Retinal pigment epithelial cell (primary cell): ENCODE results near the gene TMEM63A.
A peak's percentile ranks its signal among the peaks of the same experiment; 100 is the strongest.

Experiments
- DNase-seq: peaks from one replicate; pipeline ENCODE4 v3.0.0-alpha.2; 2010; ENCODE audit warnings: low read depth
- H3K4me3 ChIP-seq: 2 replicates; pipeline ENCODE4 v1.5.1; 2011; ENCODE audit warnings: mild to moderate bottlenecking, low read length, control low read depth, moderate library complexity
- TF ChIP-seq, protein P1 (sequence below): conservative IDR thresholded peaks from 2 replicates; pipeline ENCODE4 v1.5.1; 2011; ENCODE audit warnings: low read depth, low read length, control low read depth, inconsistent platforms

TMEM63A gene

GRCh38 chr1:225849925-225850324 lies 32.3 kb downstream of the TMEM63A start:
- TF ChIP-seq, protein P1, sequence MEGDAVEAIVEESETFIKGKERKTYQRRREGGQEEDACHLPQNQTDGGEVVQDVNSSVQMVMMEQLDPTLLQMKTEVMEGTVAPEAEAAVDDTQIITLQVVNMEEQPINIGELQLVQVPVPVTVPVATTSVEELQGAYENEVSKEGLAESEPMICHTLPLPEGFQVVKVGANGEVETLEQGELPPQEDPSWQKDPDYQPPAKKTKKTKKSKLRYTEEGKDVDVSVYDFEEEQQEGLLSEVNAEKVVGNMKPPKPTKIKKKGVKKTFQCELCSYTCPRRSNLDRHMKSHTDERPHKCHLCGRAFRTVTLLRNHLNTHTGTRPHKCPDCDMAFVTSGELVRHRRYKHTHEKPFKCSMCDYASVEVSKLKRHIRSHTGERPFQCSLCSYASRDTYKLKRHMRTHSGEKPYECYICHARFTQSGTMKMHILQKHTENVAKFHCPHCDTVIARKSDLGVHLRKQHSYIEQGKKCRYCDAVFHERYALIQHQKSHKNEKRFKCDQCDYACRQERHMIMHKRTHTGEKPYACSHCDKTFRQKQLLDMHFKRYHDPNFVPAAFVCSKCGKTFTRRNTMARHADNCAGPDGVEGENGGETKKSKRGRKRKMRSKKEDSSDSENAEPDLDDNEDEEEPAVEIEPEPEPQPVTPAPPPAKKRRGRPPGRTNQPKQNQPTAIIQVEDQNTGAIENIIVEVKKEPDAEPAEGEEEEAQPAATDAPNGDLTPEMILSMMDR: no peak
- no peak for DNase-seq
- no peak overlapping the region for H3K4me3 ChIP-seq

GRCh38 chr1:225848030-225848955 lies 33.9 kb downstream of the TMEM63A start:
- TF ChIP-seq, protein P1: no peak
- no peak for DNase-seq
- no peak overlapping the region for H3K4me3 ChIP-seq

DNA sequence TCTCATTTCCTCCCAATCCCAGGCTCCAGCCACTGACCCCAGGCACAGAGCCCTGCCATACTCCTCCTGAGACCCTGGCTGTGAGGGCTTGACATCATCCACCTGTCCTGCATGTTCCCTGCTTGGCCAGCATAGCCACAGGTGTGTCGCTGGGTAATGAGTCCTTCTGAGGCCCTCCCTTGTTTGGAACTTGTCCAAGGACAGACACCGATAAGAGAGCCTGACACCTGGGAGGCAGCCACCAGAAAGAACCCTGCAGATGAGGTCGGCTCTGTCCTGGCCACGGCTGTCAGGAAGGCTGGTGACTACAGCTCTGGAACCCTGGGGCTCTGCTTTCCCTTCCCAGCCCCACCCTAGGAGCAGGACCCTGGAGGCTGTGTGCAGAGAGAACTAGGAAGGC lies 34.6 kb downstream of the TMEM63A start:
- TF ChIP-seq, protein P1: no peak
- H3K4me3 ChIP-seq: no peak overlapping the region
- no peak for DNase-seq

DNA sequence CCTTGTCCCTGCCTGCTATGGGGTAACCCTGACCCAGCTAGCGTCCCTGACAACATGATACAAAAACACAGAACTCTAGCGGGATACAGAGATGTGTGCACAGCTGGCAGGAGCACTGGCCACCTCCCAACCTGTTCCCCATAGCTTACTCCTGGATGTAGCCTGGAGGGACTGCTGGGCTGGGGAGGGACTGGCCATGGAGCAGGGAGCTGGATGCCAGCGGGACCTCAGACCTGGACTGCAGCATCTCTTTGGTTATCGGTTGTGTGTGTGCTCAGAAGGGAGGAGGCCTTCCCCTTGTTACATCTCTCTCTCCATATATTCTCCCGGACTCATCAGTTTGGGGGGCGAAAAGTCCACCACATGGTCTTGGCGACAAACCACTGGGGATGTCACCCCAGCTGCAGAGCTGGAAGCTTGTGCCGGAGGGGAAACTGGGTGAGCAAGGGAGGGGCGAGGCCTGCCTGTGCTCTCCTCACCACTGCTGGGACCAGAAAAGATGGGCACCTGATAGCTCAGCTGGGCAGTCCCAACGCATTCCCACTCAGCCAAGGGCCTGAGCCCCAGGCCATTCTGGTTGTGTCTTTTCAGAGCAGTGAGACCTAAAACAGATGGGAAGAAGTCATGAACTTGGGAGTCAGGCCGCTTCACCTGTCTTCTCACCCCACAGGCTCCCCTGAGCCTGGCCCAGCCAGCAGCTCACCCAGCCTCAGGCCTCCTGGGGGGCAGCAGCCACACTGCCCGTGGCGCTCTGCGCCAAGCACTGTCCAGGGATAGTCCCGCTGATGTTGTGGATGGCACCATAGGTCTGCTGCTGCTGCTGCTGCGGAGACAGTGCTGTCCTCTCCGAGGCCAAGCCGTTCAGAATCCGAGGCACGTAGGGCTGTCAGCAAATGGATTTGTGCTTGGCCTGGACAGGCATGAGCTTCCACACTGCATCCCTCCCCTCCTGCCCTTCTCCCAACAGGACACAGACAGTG lies 35.6 kb downstream of the TMEM63A start:
- TF ChIP-seq, protein P1: no peak
- no peak overlapping the region for H3K4me3 ChIP-seq
- DNase-seq: no peak

DNA sequence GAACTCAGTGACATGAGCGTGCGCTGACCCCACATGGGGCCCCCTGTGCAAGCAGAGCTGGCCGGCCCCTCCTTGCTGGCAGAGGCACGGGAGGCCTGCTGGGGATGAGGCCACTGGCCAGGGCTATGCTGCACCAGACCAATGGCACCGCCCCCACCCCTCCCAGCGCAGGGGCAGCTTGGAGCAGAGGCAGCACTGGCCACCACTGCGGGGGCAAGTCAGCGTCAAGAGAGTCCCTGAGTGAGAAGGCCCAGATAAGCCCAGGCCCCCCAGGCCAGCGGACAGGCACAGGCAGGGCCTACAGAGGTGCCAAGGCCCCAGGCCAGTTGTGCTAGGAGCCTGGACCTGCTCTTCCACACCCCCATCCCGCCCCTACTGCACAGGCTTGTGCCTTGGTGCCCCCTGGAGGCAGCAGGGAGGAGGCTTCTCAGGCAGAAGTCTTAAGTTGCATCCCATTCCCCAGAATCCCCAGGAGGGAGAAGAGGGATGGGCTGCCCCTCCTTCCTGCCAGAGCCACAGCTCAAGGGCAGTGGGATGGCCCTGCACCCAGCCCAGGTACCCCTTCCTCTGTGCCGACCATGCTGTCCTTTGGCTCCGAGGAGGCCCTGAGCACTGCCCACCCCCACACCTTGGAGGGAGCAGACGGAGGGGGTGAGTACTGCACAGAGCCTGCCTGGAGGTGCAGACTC lies 36.5 kb downstream of the TMEM63A start:
- no peak overlapping the region for H3K4me3 ChIP-seq
- peak; percentile 21 for DNase-seq
- TF ChIP-seq, protein P1: peak; percentile 93

GRCh38 chr1:225845097-225845496 lies 37.1 kb downstream of the TMEM63A start:
- TF ChIP-seq, protein P1: no peak
- no peak for DNase-seq
- H3K4me3 ChIP-seq: no peak overlapping the region
